Lower leg skin (tissue), 4 donors: ENCODE results near the gene LNPK. TPM values are rescaled to one million over a fixed set of nuclear protein-coding genes. Genes with fewer than 3 reads are reported as not detected.

Experiments used
- DNase-seq, 2 donors: peaks; one replicate each; pipeline ENCODE4 v3.0.0-alpha.2; 2019; ENCODE audit warnings: low spot score in 2 of 2
- H3K4me3 ChIP-seq: fragments of 200-600 bp; sonication (generic); 2 replicates; pipeline ENCODE4 v1.5.1; 2017; ENCODE audit warnings: mild to moderate bottlenecking, low read depth; ENCODE audit not compliant: poor library complexity, severe bottlenecking
- POLR2A ChIP-seq, 2 donors: fragments of 450-650 bp; IDR thresholded peaks; one replicate each; pipeline ENCODE4 v1.6.1; 2016 to 2017; ENCODE audit warnings: antibody characterized with exemption in 2 of 2, mild to moderate bottlenecking in 1 of 2, moderate library complexity in 1 of 2
- WGBS, 2 donors: methylation state at CpG; one replicate each; pipeline ENCODE4 v1.1.5; 2018; 5-methylcytosine and 5-hydroxymethylcytosine counted together
- intact Hi-C: fragments of 100-400 bp; cut with DNase I; formaldehyde crosslinking; loops from one replicate; pipeline ENCODE4 v1.15.0; 2023; ENCODE audit warnings: low total_unique reads
- total RNA-seq, 4 donors: library from RNA; depleted of rRNA; stranded (reverse); fragments of >200 nt; gene quantifications; one replicate each; pipeline ENCODE4 v1.1.0, GENCODE V29; 2016
- TF ChIP-seq, protein P1 (sequence below), 3 donors: fragments of 450-650 bp; IDR thresholded peaks; one replicate each; pipeline ENCODE4 v1.5.1; 2016; ENCODE audit warnings: antibody characterized with exemption in 3 of 3, mild to moderate bottlenecking in 3 of 3, moderate library complexity in 2 of 3

Gene LNPK
- total RNA-seq, 4 donors from 2014 or later, result 19.0 to 26.5 (median 22.1) TPM

DNA sequence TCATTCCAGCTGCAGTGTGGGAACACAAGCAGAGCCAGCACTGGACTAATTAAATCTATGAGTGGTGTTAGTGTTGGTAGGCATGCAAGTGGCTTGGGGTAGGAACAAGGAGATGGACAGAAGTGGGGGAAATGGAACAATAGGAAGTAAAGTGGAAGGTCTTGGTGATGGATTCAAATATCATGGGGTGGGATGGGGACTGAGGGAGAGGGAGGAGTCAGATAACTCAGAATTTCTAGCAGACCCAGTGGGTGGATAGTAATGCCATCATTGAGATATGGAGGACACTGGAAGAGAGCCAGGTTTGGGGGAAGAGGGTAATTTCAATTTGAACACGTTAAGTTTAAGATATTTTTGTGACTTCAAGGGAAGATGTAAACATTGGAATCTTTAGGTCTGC, 2.9 kb upstream of the LNPK start:
- intact Hi-C loops, result no loop called here
- TF ChIP-seq, protein P1, sequence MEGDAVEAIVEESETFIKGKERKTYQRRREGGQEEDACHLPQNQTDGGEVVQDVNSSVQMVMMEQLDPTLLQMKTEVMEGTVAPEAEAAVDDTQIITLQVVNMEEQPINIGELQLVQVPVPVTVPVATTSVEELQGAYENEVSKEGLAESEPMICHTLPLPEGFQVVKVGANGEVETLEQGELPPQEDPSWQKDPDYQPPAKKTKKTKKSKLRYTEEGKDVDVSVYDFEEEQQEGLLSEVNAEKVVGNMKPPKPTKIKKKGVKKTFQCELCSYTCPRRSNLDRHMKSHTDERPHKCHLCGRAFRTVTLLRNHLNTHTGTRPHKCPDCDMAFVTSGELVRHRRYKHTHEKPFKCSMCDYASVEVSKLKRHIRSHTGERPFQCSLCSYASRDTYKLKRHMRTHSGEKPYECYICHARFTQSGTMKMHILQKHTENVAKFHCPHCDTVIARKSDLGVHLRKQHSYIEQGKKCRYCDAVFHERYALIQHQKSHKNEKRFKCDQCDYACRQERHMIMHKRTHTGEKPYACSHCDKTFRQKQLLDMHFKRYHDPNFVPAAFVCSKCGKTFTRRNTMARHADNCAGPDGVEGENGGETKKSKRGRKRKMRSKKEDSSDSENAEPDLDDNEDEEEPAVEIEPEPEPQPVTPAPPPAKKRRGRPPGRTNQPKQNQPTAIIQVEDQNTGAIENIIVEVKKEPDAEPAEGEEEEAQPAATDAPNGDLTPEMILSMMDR (IDR thresholded peaks at IDR 0.05), result no peak
- TF ChIP-seq POLR2A (IDR thresholded peaks at IDR 0.05), result no peak
- H3K4me3 ChIP-seq, result no peak overlapping the region
- no peak for DNase-seq
- WGBS, 2 donors, result 59 to 72% methylated on average over 1 of the region's 1 CpG

DNA sequence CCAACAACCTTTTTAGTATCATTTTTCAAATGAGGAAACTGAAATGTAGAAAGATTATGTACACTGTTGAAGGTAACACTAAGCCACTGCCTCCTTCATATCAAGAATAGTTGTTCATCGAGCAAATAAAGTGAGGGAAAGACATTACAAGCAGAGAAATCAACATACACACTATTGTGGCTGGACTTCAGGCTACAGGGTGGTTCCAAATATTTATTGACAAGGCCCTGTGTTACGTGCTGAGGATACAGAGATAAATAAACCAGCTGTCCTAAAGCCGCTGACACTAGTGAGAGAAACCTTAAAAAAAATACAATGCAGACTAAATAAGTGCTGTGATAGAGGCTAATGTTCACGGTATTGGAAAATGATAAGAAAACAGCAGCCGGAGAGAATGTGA, 1.9 kb upstream of the LNPK start:
- no peak overlapping the region for H3K4me3 ChIP-seq
- intact Hi-C loops, result no loop called here
- DNase-seq, result no peak
- TF ChIP-seq POLR2A (IDR thresholded peaks at IDR 0.05), result no peak
- TF ChIP-seq, protein P1 (IDR thresholded peaks at IDR 0.05), result no peak
- 97 to 98% methylated on average over 5 of the region's 5 CpGs for WGBS, 2 donors

DNA sequence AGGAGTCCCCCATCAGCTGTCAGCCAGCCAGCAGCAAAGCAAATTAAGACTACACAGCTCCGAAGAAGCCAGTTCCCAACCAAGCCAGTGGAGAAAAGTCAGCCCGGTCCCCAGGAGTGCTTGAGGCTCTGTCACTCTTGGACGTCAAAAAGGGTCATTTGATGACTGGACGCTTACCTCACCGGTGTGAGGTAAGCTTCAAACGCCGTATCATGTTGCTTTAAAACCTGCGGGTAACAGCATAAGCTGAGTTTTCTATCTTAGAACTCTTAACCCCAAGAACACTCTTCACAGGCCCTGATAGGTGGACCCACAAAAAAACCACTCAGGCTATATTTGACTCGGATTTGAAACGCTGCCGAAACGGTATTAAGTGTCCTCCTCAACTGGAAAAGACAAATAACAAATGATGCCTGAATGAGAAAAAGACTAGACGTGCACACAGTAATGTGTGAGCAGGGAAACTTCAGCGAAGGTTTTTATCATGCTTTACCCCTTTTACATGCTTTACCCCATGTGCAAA, 682 bp upstream of the LNPK start:
- 18 to 23% methylated on average over 14 of the region's 14 CpGs for WGBS, 2 donors

DNA sequence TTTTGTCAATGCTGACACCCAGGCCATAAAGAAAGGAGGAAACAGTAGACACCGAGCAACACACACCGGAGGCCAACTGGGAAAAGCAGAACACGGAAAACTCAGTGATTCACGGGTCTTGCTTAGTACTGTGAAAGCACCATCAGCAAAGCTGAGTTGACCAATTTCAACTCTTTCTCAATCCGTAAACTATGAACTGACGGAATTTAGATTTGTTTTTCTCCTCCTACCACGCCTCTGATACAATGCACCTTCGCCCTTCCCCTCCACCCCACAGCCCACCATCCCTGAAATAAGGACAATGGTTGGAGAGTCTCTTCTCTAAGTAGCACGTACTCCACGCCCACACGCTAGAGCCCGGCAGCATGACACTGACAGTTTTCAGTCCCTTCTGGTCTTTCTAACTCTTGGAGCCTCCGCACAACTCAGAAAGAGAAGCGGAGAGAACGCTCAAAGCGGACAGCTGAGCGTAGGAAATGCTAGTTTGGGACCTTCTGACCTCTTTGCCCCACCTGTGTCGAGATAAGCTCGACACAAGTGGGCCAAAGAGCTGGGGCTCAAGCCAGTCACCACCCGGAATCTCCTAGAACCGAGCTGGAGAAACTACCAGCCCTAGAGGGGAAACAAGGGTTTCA, 669 bp downstream of the LNPK start:
- 0 to 1% methylated on average over 21 of the region's 21 CpGs for WGBS, 2 donors
- TF ChIP-seq POLR2A (IDR thresholded peaks at IDR 0.05), result no peak
- TF ChIP-seq, protein P1 (IDR thresholded peaks at IDR 0.05), result no peak
- intact Hi-C loops, result no loop called here
- DNase-seq, result peak; percentile 22 to 87
- H3K4me3 ChIP-seq, result peak overlapping the region; percentile 76

More for the DNA sequence above, 682 bp upstream of the LNPK start:
- intact Hi-C loops, result no loop called here
- peak in 1 of 2 donors; percentile 16 for DNase-seq
- H3K4me3 ChIP-seq, result peak overlapping the region; percentile 76
- TF ChIP-seq, protein P1 (IDR thresholded peaks at IDR 0.05), result no peak
- no peak for TF ChIP-seq POLR2A (IDR thresholded peaks at IDR 0.05)

DNA sequence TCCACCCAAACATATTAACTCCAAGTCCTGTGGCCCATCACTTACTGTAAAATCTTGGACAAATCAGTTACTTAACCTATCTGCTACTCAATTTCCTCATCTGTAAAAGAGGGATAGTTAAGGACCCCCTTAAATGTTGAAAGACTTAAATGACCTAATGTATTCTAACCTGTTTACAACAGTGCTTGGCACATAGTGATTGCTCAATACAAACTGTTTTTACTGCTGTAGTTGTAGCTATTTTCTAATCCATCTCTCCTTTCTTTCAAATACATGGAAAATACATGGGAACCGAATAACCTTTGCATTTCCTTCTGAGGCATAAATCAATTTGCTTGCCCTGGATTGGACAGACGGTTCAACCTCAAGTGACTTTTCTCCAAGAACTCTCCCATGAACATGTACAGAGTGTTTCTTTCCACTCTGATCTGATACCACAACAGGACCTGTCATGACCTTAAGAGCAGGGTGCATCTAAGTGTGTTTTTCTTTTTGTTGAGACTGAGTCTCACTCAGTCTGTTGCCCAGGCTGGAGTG, 2.7 kb downstream of the LNPK start:
- WGBS, 2 donors, result 84 to 86% methylated on average over 2 of the region's 2 CpGs
- TF ChIP-seq, protein P1 (IDR thresholded peaks at IDR 0.05), result no peak
- no peak for TF ChIP-seq POLR2A (IDR thresholded peaks at IDR 0.05)
- intact Hi-C loops, result no loop called here
- no peak overlapping the region for H3K4me3 ChIP-seq
- no peak for DNase-seq
